BLaER1 treated with 17β-estradiol and CSF1 and Interleukin-3, amounts not matched to agents 10 nM and 100 nM (cell line): ENCODE results near the gene ZNF805.
"Not testable (repeated sequence)": the region's sequence is repeated elsewhere in the genome, so short reads cannot be mapped to it uniquely, and the experiment has no call there.

Source experiments
- H3K27ac ChIP-seq, 11 experiments: shearing (Covaris generic); formaldehyde crosslinking; 2 replicates each; pipeline ENCODE4 v1.8.1; 2022
- H3K27me3 ChIP-seq, 11 experiments: shearing (Covaris generic); formaldehyde crosslinking; 2 replicates each; pipeline ENCODE4 v1.8.1; 2022
- H3K36me3 ChIP-seq, 11 experiments: shearing (Covaris generic); formaldehyde crosslinking; 2 replicates each; pipeline ENCODE4 v1.8.1; 2022
- H3K4me1 ChIP-seq, 10 experiments: shearing (Covaris generic); formaldehyde crosslinking; 2 replicates each; pipeline ENCODE4 v1.8.1; 2022
- H3K4me2 ChIP-seq, 11 experiments: shearing (Covaris generic); formaldehyde crosslinking; 2 replicates each; pipeline ENCODE4 v1.8.1; 2022
- H3K4me3 ChIP-seq, 10 experiments: shearing (Covaris generic); formaldehyde crosslinking; 2 replicates each; pipeline ENCODE4 v1.8.1; 2022
- H3K9ac ChIP-seq, 11 experiments: shearing (Covaris generic); formaldehyde crosslinking; 2 replicates each; pipeline ENCODE4 v1.8.1; 2022
- H3K9me3 ChIP-seq, 11 experiments: shearing (Covaris generic); formaldehyde crosslinking; replicated peaks in 1 of 11; 2 replicates each; pipeline ENCODE4 v1.8.1; 2022
- H4K20me1 ChIP-seq, 11 experiments: shearing (Covaris generic); formaldehyde crosslinking; 2 replicates each; pipeline ENCODE4 v1.8.1; 2022
- Cebpa-rat ChIP-seq, 11 experiments: shearing (Covaris generic); IDR thresholded peaks; 2 replicates each; pipeline ENCODE4 v1.8.1; 2022

The ZNF805 gene

GRCh38 chr19:57248646-57249045 is 8.2 kb downstream of the ZNF805 start:
- H3K27me3 ChIP-seq = no peaks in the 10 kb centered on the region
- H3K4me3 ChIP-seq = no peak overlapping the region
- no peaks in the 10 kb centered on the region for H3K9me3 ChIP-seq
- no peak overlapping the region for H3K27ac ChIP-seq
- H4K20me1 ChIP-seq = peaks cover 0 to 31% (median 10%) of the 10 kb centered on the region in 11 experiments; a peak in 10 of 22 replicates
- TF ChIP-seq Cebpa-rat (IDR thresholded peaks at IDR 0.05) = no peak
- H3K4me1 ChIP-seq = no peaks in the 10 kb centered on the region
- no peak overlapping the region for H3K9ac ChIP-seq
- H3K36me3 ChIP-seq = peaks cover 73 to 97% (median 90%) of the 10 kb centered on the region in 11 experiments
- H3K4me2 ChIP-seq = no peak overlapping the region

- Histone ChIP-seq H3K27me3 (no peaks in the 10 kb centered on the region), H3K27ac (no peak overlapping the region), H3K4me1 (no peaks in the 10 kb centered on the region), H3K4me3 (no peak overlapping the region), H4K20me1 (peaks cover 0 to 28% (median 10%) of the 10 kb centered on the region in 11 experiments; a peak in 9 of 22 replicates), H3K9ac (no peak overlapping the region), H3K36me3 (peaks cover 75 to 97% (median 90%) of the 10 kb centered on the region in 11 experiments), H3K4me2 (no peak overlapping the region), H3K9me3 (no peaks in the 10 kb centered on the region)
- TF ChIP-seq Cebpa-rat (IDR thresholded peaks at IDR 0.05) = no peak
Measured at GRCh38 chr19:57249329-57249728, 8.9 kb downstream of the ZNF805 start.

GRCh38 chr19:57253767-57254166 is 13.3 kb downstream of the ZNF805 start:
- H3K27me3 ChIP-seq, H3K9me3 ChIP-seq, H3K9ac ChIP-seq, H3K4me2 ChIP-seq, H3K4me1 ChIP-seq, H4K20me1 ChIP-seq, H3K4me3 ChIP-seq, H3K27ac ChIP-seq: not testable (repeated sequence)
- H3K36me3 ChIP-seq = peaks cover 48 to 85% (median 58%) of the 10 kb centered on the region in 11 experiments

DNA sequence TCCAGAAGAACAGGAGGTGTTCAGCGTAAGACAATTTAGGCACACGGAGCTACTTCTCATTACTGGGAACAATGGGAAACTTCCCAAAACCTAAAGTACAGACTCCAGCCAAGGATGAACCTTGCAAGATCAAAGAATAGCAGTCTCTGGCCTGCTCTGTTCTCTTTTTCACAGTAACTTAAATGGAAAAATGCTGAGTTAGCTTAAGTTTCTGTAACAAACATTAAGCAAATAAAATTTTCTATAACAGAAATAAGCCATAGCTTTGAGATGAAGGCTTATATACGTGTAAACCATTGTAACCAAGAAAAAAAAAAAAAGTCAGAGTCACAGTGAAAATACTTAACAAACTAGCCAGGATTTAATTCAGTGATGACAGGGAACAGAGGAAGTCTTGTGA is 21.6 kb downstream of the ZNF805 start:
- no peak for TF ChIP-seq Cebpa-rat (IDR thresholded peaks at IDR 0.05)
- Histone ChIP-seq H3K9me3 (no peaks in the 10 kb centered on the region), H3K4me3 (no peak overlapping the region), H3K27ac (no peak overlapping the region), H3K4me1 (no peaks in the 10 kb centered on the region; a peak in 1 of 20 replicates), H3K9ac (no peak overlapping the region), H4K20me1 (no peaks in the 10 kb centered on the region), H3K36me3 (peaks cover 0 to 48% (median 26%) of the 10 kb centered on the region in 11 experiments; a peak in 15 of 22 replicates), H3K4me2 (no peak overlapping the region), H3K27me3 (no peaks in the 10 kb centered on the region)

DNA sequence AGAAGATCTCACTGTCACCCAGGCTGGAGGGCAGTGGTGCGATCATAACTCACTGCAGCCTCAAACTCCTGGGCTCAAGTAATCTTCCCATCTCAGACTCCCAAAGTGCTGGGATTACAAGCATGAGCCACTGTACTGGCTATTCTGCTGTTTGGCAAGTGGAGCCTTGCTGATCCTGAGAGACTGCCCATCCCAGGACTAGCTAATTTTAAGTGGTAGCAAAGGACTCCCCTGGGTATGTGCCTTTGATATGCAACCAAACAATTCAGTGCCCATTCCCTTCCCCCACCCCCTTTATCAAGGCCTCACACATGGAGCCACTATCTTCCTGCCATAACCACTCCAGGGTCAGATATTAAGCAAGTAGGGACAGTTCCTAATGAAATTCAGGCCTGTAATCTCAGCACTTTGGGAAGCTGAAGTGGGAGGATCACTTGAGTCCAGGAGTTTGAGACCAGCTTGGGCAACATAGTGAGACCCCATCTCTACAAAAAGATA is 22.9 kb downstream of the ZNF805 start:
- H3K4me1 ChIP-seq = no peaks in the 10 kb centered on the region; a peak in 1 of 20 replicates
- TF ChIP-seq Cebpa-rat (IDR thresholded peaks at IDR 0.05) = no peak
- H3K27me3 ChIP-seq = no peaks in the 10 kb centered on the region
- H3K9me3 ChIP-seq = no peaks in the 10 kb centered on the region
- no peak overlapping the region for H3K4me3 ChIP-seq
- H3K36me3 ChIP-seq = peaks cover 2 to 46% (median 26%) of the 10 kb centered on the region in 11 experiments; a peak in 16 of 22 replicates
- H3K4me2 ChIP-seq = no peak overlapping the region
- no peak overlapping the region for H3K9ac ChIP-seq
- H4K20me1 ChIP-seq = no peaks in the 10 kb centered on the region
- no peak overlapping the region for H3K27ac ChIP-seq

- H3K27ac ChIP-seq = no peak overlapping the region
- TF ChIP-seq Cebpa-rat (IDR thresholded peaks at IDR 0.05) = no peak
- H4K20me1 ChIP-seq = no peaks in the 10 kb centered on the region
- peaks cover 0 to 18% (median 5%) of the 10 kb centered on the region in 11 experiments; a peak in 10 of 22 replicates for H3K36me3 ChIP-seq
- no peak overlapping the region for H3K4me3 ChIP-seq
- no peak overlapping the region for H3K9ac ChIP-seq
- H3K4me1 ChIP-seq = peaks cover 0 to 11% (median 0%) of the 10 kb centered on the region in 10 experiments; a peak in 1 of 20 replicates
- H3K9me3 ChIP-seq = no peaks in the 10 kb centered on the region
- no peaks in the 10 kb centered on the region for H3K27me3 ChIP-seq
- no peak overlapping the region for H3K4me2 ChIP-seq
Measured at GRCh38 chr19:57267291-57267690, 26.9 kb downstream of the ZNF805 start.

- H3K4me1 ChIP-seq = peaks cover 0 to 11% (median 0%) of the 10 kb centered on the region in 10 experiments; a peak in 1 of 20 replicates
- H3K36me3 ChIP-seq = peaks cover 0 to 18% (median 5%) of the 10 kb centered on the region in 11 experiments; a peak in 10 of 22 replicates
- no peaks in the 10 kb centered on the region for H4K20me1 ChIP-seq
- TF ChIP-seq Cebpa-rat (IDR thresholded peaks at IDR 0.05) = no peak
- no peaks in the 10 kb centered on the region for H3K9me3 ChIP-seq
- peak overlapping the region in 2 of 11 experiments; percentile 20 to 40; a peak in 2 of 22 replicates for H3K4me2 ChIP-seq
- H3K27ac ChIP-seq = peak overlapping the region in 2 of 11 experiments; percentile 33 to 38; a peak in 1 of 22 replicates
- no peak overlapping the region for H3K4me3 ChIP-seq
- H3K9ac ChIP-seq = peak overlapping the region in 3 of 11 experiments; percentile 15 to 27 (median 24); a peak in 1 of 22 replicates
- no peaks in the 10 kb centered on the region for H3K27me3 ChIP-seq
Measured at GRCh38 chr19:57269515-57270250, 29.3 kb downstream of the ZNF805 start.

- Histone ChIP-seq H3K9me3 (no peaks in the 10 kb centered on the region), H3K27me3 (no peaks in the 10 kb centered on the region), H3K36me3 (peaks cover 0 to 18% (median 5%) of the 10 kb centered on the region in 11 experiments; a peak in 10 of 22 replicates), H3K4me3 (no peak overlapping the region), H3K9ac (no peak overlapping the region), H3K4me2 (no peak overlapping the region), H4K20me1 (no peaks in the 10 kb centered on the region), H3K27ac (no peak overlapping the region), H3K4me1 (peaks cover 0 to 11% (median 0%) of the 10 kb centered on the region in 10 experiments; a peak in 1 of 20 replicates)
- no peak for TF ChIP-seq Cebpa-rat (IDR thresholded peaks at IDR 0.05)
Measured at GRCh38 chr19:57271280-57271679, 30.8 kb downstream of the ZNF805 start.

DNA sequence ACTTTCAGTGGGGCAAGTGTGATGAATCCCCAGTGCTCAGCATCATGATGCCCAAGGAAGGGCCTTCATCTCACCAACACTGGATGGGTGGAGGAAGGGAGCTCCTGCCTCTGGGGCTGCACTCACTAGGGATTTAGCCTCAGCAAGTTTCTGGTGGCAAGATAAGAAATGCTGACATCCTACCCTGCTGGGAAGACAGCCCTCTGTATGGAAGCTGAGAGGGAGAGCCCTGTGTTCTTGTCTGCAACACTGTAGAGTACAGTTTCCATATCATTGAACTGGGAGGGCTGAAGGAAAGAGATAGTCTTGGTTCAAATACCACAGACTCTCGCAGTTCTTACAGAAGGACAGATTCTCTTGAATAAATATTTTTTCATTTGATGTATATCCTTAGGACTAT is 32.6 kb downstream of the ZNF805 start:
- H3K27ac ChIP-seq = no peak overlapping the region
- H3K9me3 ChIP-seq = no peaks in the 10 kb centered on the region
- peaks cover 0 to 13% (median 5%) of the 10 kb centered on the region in 11 experiments; a peak in 10 of 22 replicates for H3K36me3 ChIP-seq
- H3K9ac ChIP-seq = no peak overlapping the region
- no peaks in the 10 kb centered on the region for H4K20me1 ChIP-seq
- no peaks in the 10 kb centered on the region for H3K27me3 ChIP-seq
- H3K4me1 ChIP-seq = peaks cover 0 to 11% (median 0%) of the 10 kb centered on the region in 10 experiments; a peak in 1 of 20 replicates
- no peak for TF ChIP-seq Cebpa-rat (IDR thresholded peaks at IDR 0.05)
- no peak overlapping the region for H3K4me3 ChIP-seq
- H3K4me2 ChIP-seq = no peak overlapping the region
